WTC11 (cell line): Measurements from ENCODE around the gene CSNK1A1. TPM values are rescaled to one million over a fixed set of nuclear protein-coding genes. Genes with fewer than 3 reads are reported as not detected.

Source experiments
- ATAC-seq: fragments of 200-7000 bp; cut with Tn5 transposase; 2 replicates; pipeline ENCODE4 v1.10.0; 2021; ENCODE audit warnings: mild to moderate bottlenecking, moderate library complexity
- CTCF ChIA-PET: fragments of 300-600 bp; sonication (Branson Sonifier 250); formaldehyde crosslinking; loops from one replicate; lab custom pipeline; 2021; ENCODE audit warnings: antibody characterized with exemption; lab: Charles Lee
- POLR2A ChIA-PET: fragments of 350-600 bp; sonication (Branson Sonifier 250); formaldehyde crosslinking; loops from one replicate; lab custom pipeline; 2021; ENCODE audit warnings: antibody characterized with exemption; lab: Charles Lee
- DNase-seq: peaks from one replicate; pipeline ENCODE4 v3.0.0; 2021; ENCODE audit warnings: low spot score
- H3K27ac Mint-ChIP-seq: 2 replicates; pipeline ENCODE4 v1.8.0; 2021; ENCODE audit warnings: mixed read lengths
- H3K27me3 Mint-ChIP-seq: 2 replicates; pipeline ENCODE4 v1.8.0; 2021; ENCODE audit warnings: low read depth, mild to moderate bottlenecking, moderate library complexity, mixed read lengths
- H3K36me3 Mint-ChIP-seq: 2 replicates; pipeline ENCODE4 v1.8.0; 2021; ENCODE audit warnings: mixed read lengths
- H3K4me1 Mint-ChIP-seq: 2 replicates; pipeline ENCODE4 v1.8.0; 2022; ENCODE audit warnings: mixed read lengths
- H3K4me3 Mint-ChIP-seq: 2 replicates; pipeline ENCODE4 v1.8.0; 2021; ENCODE audit warnings: mild to moderate bottlenecking, moderate library complexity, mixed read lengths
- H3K9me3 Mint-ChIP-seq: 2 replicates; pipeline ENCODE4 v1.8.0; 2021; ENCODE audit warnings: mixed read lengths
- CBFB ChIP-seq: sonication (generic); formaldehyde crosslinking; IDR thresholded peaks from 2 replicates; pipeline ENCODE4 v1.8.1; 2022; ENCODE audit warnings: mild to moderate bottlenecking, low read depth, missing genetic modification reagents
- ERG ChIP-seq: fragments of 250-450 bp; sonication (Bioruptor Pico); IDR thresholded peaks from 2 replicates; pipeline ENCODE4 v1.8.0; 2021; ENCODE audit warnings: mild to moderate bottlenecking
- ETV6 ChIP-seq: sonication (generic); formaldehyde crosslinking; IDR thresholded peaks from 2 replicates; pipeline ENCODE4 v1.8.1; 2022; ENCODE audit warnings: mild to moderate bottlenecking, missing genetic modification reagents
- GRHL2 ChIP-seq: fragments of 250-450 bp; sonication (Bioruptor Pico); IDR thresholded peaks from 2 replicates; pipeline ENCODE4 v1.8.0; 2022; ENCODE audit warnings: mild to moderate bottlenecking, moderate library complexity; ENCODE audit not compliant: insufficient replicate concordance, severe bottlenecking
- IRF2 ChIP-seq: sonication (generic); formaldehyde crosslinking; IDR thresholded peaks from 2 replicates; pipeline ENCODE4 v1.8.0; 2022; ENCODE audit warnings: low read depth, missing genetic modification reagents, borderline replicate concordance
- JAZF1 ChIP-seq: fragments of 250-450 bp; sonication (Bioruptor Pico); IDR thresholded peaks from 2 replicates; pipeline ENCODE4 v1.9.0; 2021; ENCODE audit warnings: moderate library complexity, mild to moderate bottlenecking, inconsistent platforms
- MXD4 ChIP-seq: fragments of 250-450 bp; sonication (Bioruptor Pico); IDR thresholded peaks from 2 replicates; pipeline ENCODE4 v1.8.0; 2021; ENCODE audit warnings: mild to moderate bottlenecking, moderate library complexity, borderline replicate concordance
- MYBL2 ChIP-seq: sonication (generic); formaldehyde crosslinking; IDR thresholded peaks from 2 replicates; pipeline ENCODE4 v1.8.1; 2023; ENCODE audit warnings: mild to moderate bottlenecking, moderate library complexity, missing genetic modification reagents
- NFATC4 ChIP-seq: fragments of 250-450 bp; sonication (Bioruptor Pico); IDR thresholded peaks from 2 replicates; pipeline ENCODE4 v1.9.0; 2021; ENCODE audit warnings: mild to moderate bottlenecking
- NFE2L1 ChIP-seq: sonication (generic); formaldehyde crosslinking; IDR thresholded peaks from 2 replicates; pipeline ENCODE4 v1.8.1; 2023; ENCODE audit warnings: missing genetic modification reagents
- OVOL2 ChIP-seq: fragments of 250-450 bp; sonication (Bioruptor Pico); IDR thresholded peaks from 2 replicates; pipeline ENCODE4 v1.9.0; 2021; ENCODE audit warnings: mild to moderate bottlenecking, borderline replicate concordance
- TEAD4 ChIP-seq: sonication (generic); formaldehyde crosslinking; IDR thresholded peaks from 2 replicates; pipeline ENCODE4 v1.8.0; 2022; ENCODE audit warnings: mild to moderate bottlenecking, missing genetic modification reagents
- USF2 ChIP-seq: sonication (generic); formaldehyde crosslinking; IDR thresholded peaks from 2 replicates; pipeline ENCODE4 v1.8.1; 2023; ENCODE audit warnings: mild to moderate bottlenecking, missing genetic modification reagents, moderate library complexity
- ZNF121 ChIP-seq: sonication (generic); formaldehyde crosslinking; IDR thresholded peaks from 2 replicates; pipeline ENCODE4 v1.8.0; 2023; ENCODE audit warnings: missing genetic modification reagents
- ZNF138 ChIP-seq: sonication (generic); formaldehyde crosslinking; conservative IDR thresholded peaks from 2 replicates; pipeline ENCODE4 v1.8.1; 2022; ENCODE audit warnings: mild to moderate bottlenecking, moderate library complexity, missing genetic modification reagents
- total RNA-seq: library from RNA; stranded (reverse); gene quantifications from 3 replicates; pipeline ENCODE4 v1.2.3, GENCODE V29; 2021
- TF ChIP-seq, protein P1 (sequence below): sonication (generic); formaldehyde crosslinking; IDR thresholded peaks from 2 replicates; pipeline ENCODE4 v1.8.1; 2022; ENCODE audit warnings: low read depth, missing genetic modification reagents, borderline replicate concordance
- TF ChIP-seq, protein P2 (sequence below): sonication (generic); formaldehyde crosslinking; conservative IDR thresholded peaks from 2 replicates; pipeline ENCODE4 v1.8.1; 2023; ENCODE audit warnings: mild to moderate bottlenecking, low read depth, missing genetic modification reagents, moderate library complexity
- TF ChIP-seq, protein P3 (sequence below): sonication (generic); formaldehyde crosslinking; IDR thresholded peaks from 2 replicates; pipeline ENCODE4 v1.8.1; 2023; ENCODE audit warnings: mild to moderate bottlenecking, missing genetic modification reagents, moderate library complexity
- TF ChIP-seq, protein P4 (sequence below): fragments of 250-450 bp; sonication (Bioruptor Pico); conservative IDR thresholded peaks from 2 replicates; pipeline ENCODE4 v1.9.0; 2021; ENCODE audit warnings: mild to moderate bottlenecking
- TF ChIP-seq, protein P5 (sequence below): sonication (generic); formaldehyde crosslinking; IDR thresholded peaks from 2 replicates; pipeline ENCODE4 v1.8.0; 2022; ENCODE audit warnings: mild to moderate bottlenecking, missing genetic modification reagents

The CSNK1A1 gene
- total RNA-seq, 1 experiment from 2014 or later: 276 TPM

DNA sequence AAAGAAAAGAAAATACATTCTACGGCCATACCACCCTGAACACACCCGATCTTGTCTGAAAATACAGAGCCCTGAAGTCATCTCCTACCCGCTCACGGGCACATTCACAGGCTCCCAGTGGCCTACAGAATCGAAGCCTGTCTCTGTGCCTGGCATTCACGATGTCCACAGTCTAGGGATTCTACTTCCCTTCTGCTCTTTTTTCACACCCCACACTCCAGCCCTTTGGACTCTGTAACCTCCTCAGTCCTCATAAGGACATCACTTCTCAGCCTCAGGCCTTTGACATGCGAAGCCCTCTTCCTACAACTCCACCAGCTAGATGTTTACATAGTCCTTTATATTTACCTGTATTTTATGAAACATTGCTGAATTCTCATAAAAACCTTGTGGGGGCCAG lies 77.8 kb downstream of the CSNK1A1 start:
- no peak overlapping the region for H3K4me3 Mint-ChIP-seq
- DNase-seq: no peak
- no peaks in the 10 kb centered on the region; the same call in 1 of the 2 replicates for H3K27me3 Mint-ChIP-seq
- CTCF ChIA-PET: interaction anchor here (0.7 to 1.8 kb wide), 3 partner anchors 19 to 39 kb away, joined by 3 to 7 read pairs (median 4); no protein-coding TSS in a partner anchor
- no peak overlapping the region for H3K27ac Mint-ChIP-seq
- H3K9me3 Mint-ChIP-seq: no peaks in the 10 kb centered on the region
- no peak for ATAC-seq
- TF ChIP-seq, protein P1, sequence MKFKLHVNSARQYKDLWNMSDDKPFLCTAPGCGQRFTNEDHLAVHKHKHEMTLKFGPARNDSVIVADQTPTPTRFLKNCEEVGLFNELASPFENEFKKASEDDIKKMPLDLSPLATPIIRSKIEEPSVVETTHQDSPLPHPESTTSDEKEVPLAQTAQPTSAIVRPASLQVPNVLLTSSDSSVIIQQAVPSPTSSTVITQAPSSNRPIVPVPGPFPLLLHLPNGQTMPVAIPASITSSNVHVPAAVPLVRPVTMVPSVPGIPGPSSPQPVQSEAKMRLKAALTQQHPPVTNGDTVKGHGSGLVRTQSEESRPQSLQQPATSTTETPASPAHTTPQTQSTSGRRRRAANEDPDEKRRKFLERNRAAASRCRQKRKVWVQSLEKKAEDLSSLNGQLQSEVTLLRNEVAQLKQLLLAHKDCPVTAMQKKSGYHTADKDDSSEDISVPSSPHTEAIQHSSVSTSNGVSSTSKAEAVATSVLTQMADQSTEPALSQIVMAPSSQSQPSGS (CRISPR knock-in tag): no peak
- TF ChIP-seq, protein P2, sequence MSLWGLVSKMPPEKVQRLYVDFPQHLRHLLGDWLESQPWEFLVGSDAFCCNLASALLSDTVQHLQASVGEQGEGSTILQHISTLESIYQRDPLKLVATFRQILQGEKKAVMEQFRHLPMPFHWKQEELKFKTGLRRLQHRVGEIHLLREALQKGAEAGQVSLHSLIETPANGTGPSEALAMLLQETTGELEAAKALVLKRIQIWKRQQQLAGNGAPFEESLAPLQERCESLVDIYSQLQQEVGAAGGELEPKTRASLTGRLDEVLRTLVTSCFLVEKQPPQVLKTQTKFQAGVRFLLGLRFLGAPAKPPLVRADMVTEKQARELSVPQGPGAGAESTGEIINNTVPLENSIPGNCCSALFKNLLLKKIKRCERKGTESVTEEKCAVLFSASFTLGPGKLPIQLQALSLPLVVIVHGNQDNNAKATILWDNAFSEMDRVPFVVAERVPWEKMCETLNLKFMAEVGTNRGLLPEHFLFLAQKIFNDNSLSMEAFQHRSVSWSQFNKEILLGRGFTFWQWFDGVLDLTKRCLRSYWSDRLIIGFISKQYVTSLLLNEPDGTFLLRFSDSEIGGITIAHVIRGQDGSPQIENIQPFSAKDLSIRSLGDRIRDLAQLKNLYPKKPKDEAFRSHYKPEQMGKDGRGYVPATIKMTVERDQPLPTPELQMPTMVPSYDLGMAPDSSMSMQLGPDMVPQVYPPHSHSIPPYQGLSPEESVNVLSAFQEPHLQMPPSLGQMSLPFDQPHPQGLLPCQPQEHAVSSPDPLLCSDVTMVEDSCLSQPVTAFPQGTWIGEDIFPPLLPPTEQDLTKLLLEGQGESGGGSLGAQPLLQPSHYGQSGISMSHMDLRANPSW (CRISPR knock-in tag): no peak
- TF ChIP-seq IRF2 (CRISPR knock-in tag) (no peak), ERG (CRISPR knock-in tag) (no peak), TEAD4 (CRISPR knock-in tag) (no peak), ZNF138 (CRISPR knock-in tag) (no peak), USF2 (CRISPR knock-in tag) (no peak), CBFB (CRISPR knock-in tag) (no peak), ZNF121 (CRISPR knock-in tag) (no peak), NFE2L1 (CRISPR knock-in tag) (no peak), MXD4 (no peak), ETV6 (CRISPR knock-in tag) (no peak), NFATC4 (CRISPR knock-in tag) (no peak)
- TF ChIP-seq, protein P3, sequence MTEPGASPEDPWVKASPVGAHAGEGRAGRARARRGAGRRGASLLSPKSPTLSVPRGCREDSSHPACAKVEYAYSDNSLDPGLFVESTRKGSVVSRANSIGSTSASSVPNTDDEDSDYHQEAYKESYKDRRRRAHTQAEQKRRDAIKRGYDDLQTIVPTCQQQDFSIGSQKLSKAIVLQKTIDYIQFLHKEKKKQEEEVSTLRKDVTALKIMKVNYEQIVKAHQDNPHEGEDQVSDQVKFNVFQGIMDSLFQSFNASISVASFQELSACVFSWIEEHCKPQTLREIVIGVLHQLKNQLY (CRISPR knock-in tag): no peak
- TF ChIP-seq, protein P4, sequence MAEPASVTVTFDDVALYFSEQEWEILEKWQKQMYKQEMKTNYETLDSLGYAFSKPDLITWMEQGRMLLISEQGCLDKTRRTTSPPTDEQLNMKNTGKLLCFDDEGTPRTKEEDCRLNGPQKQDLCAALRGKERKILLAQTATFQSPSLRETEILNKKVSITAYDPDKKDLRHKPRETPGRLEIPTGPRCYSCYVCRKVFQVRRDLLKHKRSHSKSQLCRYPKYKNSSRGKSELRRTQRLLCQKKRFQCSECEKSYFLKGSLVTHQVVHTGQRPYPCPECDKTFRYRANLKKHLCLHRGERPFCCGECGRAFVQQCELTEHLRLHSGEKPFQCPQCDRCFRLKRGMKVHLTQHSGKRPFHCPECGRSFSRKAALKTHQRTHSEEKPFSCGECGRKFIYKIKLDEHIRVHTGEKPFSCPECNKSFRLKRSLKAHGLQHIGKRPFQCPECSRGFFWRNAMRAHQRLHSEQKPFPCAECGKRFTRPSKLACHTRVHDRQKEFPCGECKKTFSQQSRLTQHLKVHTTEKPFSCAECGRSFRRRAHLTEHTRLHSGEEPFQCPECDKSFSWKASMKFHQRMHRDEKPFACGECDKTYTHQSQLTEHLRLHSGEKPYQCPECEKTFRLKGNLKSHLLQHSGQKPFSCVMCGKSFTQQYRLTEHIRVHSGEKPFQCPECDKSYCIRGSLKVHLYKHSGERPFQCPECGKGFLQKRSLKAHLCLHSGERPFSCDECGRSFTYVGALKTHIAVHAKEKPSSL (CRISPR knock-in tag): no peak
- POLR2A ChIA-PET: interaction anchor here (0.7 kb wide), 1 partner anchor 1302 kb away, joined by 3 read pairs; no protein-coding TSS in a partner anchor
- H3K4me1 Mint-ChIP-seq: peaks cover 7% of the 10 kb centered on the region; the same call in 1 of the 2 replicates
- no peaks in the 10 kb centered on the region for H3K36me3 Mint-ChIP-seq

DNA sequence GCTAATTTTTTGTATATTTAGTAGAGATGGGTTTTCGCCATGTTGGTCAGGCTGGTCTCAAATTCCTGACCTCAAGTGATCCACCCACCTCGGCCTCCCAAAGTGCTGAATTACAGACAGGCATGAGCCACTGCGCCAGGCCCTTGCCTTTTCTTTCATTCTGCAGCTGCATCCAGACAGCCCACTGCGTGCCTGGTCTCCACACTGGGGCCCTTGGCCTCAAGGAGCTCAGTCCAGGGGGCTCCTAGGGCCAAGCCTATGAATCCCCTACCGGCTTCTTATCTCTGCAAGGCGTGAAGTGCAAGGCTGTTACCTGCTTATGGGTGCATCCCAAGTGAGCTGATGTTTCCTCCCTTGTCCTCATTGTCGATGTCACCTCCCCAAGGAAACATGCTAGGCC lies 78.8 kb downstream of the CSNK1A1 start:
- CTCF ChIA-PET: interaction anchor here (0.8 to 1.3 kb wide), 3 partner anchors 18 to 44 kb away, joined by 3 read pairs; no protein-coding TSS in a partner anchor
- no peak for ATAC-seq
- Mint-ChIP-seq H3K36me3 (no peaks in the 10 kb centered on the region), H3K4me1 (peaks cover 7% of the 10 kb centered on the region; the same call in 1 of the 2 replicates), H3K27me3 (no peaks in the 10 kb centered on the region; the same call in 1 of the 2 replicates), H3K27ac (no peak overlapping the region), H3K9me3 (no peaks in the 10 kb centered on the region), H3K4me3 (no peak overlapping the region)
- DNase-seq: no peak
- TF ChIP-seq, protein P2 (CRISPR knock-in tag): no peak
- TF ChIP-seq OVOL2 (CRISPR knock-in tag) (no peak), JAZF1 (CRISPR knock-in tag) (no peak), GRHL2 (no peak), MYBL2 (CRISPR knock-in tag) (no peak)
- TF ChIP-seq, protein P5, sequence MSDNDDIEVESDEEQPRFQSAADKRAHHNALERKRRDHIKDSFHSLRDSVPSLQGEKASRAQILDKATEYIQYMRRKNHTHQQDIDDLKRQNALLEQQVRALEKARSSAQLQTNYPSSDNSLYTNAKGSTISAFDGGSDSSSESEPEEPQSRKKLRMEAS (CRISPR knock-in tag): no peak
- TF ChIP-seq, protein P1 (CRISPR knock-in tag): no peak
- POLR2A ChIA-PET: interaction anchor here (0.6 kb wide), 1 partner anchor 10 kb away, joined by 4 read pairs; no protein-coding TSS in a partner anchor
